HCT116 (cell line): Measurements from ENCODE around the gene DDX53. TPM values are rescaled to one million over a fixed set of nuclear protein-coding genes. Genes with fewer than 3 reads are reported as not detected.

Experiments used
- ATAC-seq: fragments of 200-7000 bp; cut with Tn5 transposase; 2 replicates; pipeline ENCODE4 v1.9.1; 2020; ENCODE audit warnings: mild to moderate bottlenecking, moderate library complexity
- BruUV-seq: library from RNA; stranded (reverse); fragments of 400-500 nt; replicated peaks from 2 replicates; lab custom pipeline; 2021; lab: Mats Ljungman, UMichigan
- CTCF ChIA-PET: fragments of 300-600 bp; sonication (Branson Sonifier 250); formaldehyde crosslinking; loops from one replicate; lab custom pipeline; 2021; ENCODE audit warnings: antibody characterized with exemption; lab: Charles Lee
- POLR2A ChIA-PET: fragments of 300-600, 350-600 bp; sonication (Branson Sonifier 250); formaldehyde crosslinking; loops from one replicate; lab custom pipeline; 2021; ENCODE audit warnings: antibody characterized with exemption; lab: Charles Lee
- RAD21 ChIA-PET, 2 experiments: fragments of 300-600 bp; sonication (Branson Sonifier 250); formaldehyde crosslinking; loops; one replicate each; lab custom pipeline; 2023; ENCODE audit warnings: low total read pairs in 2 of 2; ENCODE audit not compliant: uncharacterized antibody in 2 of 2, unreplicated experiment in 2 of 2, low non-redundant PET in 1 of 2; lab: Charles Lee
- DNase-seq: peaks from one replicate; pipeline ENCODE4 v3.0.0-alpha.2; 2010; ENCODE audit warnings: low read depth, low spot score
- H2AFZ ChIP-seq: fragments of 200-600 bp; shearing (Covaris generic), sonication (generic); 2 replicates; pipeline ENCODE4 v1.6.1; 2017; ENCODE audit warnings: low read depth, mixed run types, mixed read lengths, antibody characterized with exemption, low read length; ENCODE audit not compliant: poor library complexity, severe bottlenecking
- H3K27ac ChIP-seq: 2 replicates; pipeline ENCODE4 v1.5.1; 2012; ENCODE audit warnings: low read depth, low read length
- H3K27me3 ChIP-seq: fragments of 200-600 bp; sonication (generic); 2 replicates; pipeline ENCODE4 v1.6.1; 2016; ENCODE audit warnings: mixed run types, low read length, mixed read lengths; ENCODE audit not compliant: insufficient read depth
- H3K36me3 ChIP-seq, 2 experiments: fragments of 200-500 bp in 1 of 2; fragments of 200-600 bp in 1 of 2; sonication (Bioruptor generic) in 1 of 2; sonication (generic) in 1 of 2; 2 replicates each; pipeline versions ENCODE4 v1.5.1 to v1.6.1; 2014 to 2016; ENCODE audit warnings: low read length in 2 of 2, inconsistent platforms in 1 of 2, mixed read lengths in 1 of 2, mixed run types in 1 of 2; ENCODE audit not compliant: insufficient read depth in 2 of 2, control insufficient read depth in 1 of 2
- H3K4me1 ChIP-seq, 2 experiments: fragments of 200-600 bp in 1 of 2; sonication (generic) in 1 of 2; 2 replicates each; pipeline versions ENCODE4 v1.5.1 to v1.6.1; 2012 to 2017; ENCODE audit warnings: low read length in 2 of 2, inconsistent platforms in 1 of 2, mild to moderate bottlenecking in 1 of 2, mixed read lengths in 1 of 2, mixed run types in 1 of 2, moderate library complexity in 1 of 2; ENCODE audit not compliant: insufficient read depth in 2 of 2, control insufficient read depth in 1 of 2
- H3K4me2 ChIP-seq: fragments of 200-600 bp; sonication (generic); 2 replicates; pipeline ENCODE4 v1.6.1; 2017; ENCODE audit warnings: mixed run types, low read length, mixed read lengths
- H3K4me3 ChIP-seq, 2 experiments: fragments of 200-600 bp in 1 of 2; sonication (generic) in 1 of 2; replicated peaks in 1 of 2; 2 replicates each; pipeline ENCODE4 v1.5.1; 2011 to 2016; ENCODE audit warnings: low read length in 2 of 2, control low read depth in 1 of 2, low read depth in 1 of 2, mild to moderate bottlenecking in 1 of 2, mixed read lengths in 1 of 2, mixed run types in 1 of 2
- H3K79me2 ChIP-seq: fragments of 200-600 bp; sonication (generic); 2 replicates; pipeline ENCODE4 v1.6.1; 2017; ENCODE audit warnings: mild to moderate bottlenecking, mixed run types, low read length, moderate library complexity, mixed read lengths; ENCODE audit not compliant: insufficient read depth
- H3K9ac ChIP-seq: fragments of 200-600 bp; sonication (generic); 2 replicates; pipeline ENCODE4 v1.6.1; 2016; ENCODE audit warnings: low read length, mixed read lengths
- H3K9me2 ChIP-seq: fragments of 200-600 bp; sonication (generic), shearing (Covaris generic); 2 replicates; pipeline ENCODE4 v1.6.1; 2017; ENCODE audit warnings: mixed run types, mild to moderate bottlenecking, moderate library complexity; ENCODE audit not compliant: insufficient read depth
- H3K9me3 ChIP-seq, 2 experiments: fragments of 200-500 bp in 1 of 2; fragments of 200-600 bp in 1 of 2; sonication (Bioruptor generic) in 1 of 2; sonication (generic) in 1 of 2; 2 replicates each; pipeline ENCODE4 v1.6.1; 2014 to 2017; ENCODE audit warnings: low read length in 2 of 2, mixed read lengths in 2 of 2, inconsistent platforms in 1 of 2, low read depth in 1 of 2, mild to moderate bottlenecking in 1 of 2, mixed run types in 1 of 2, moderate library complexity in 1 of 2; ENCODE audit not compliant: control insufficient read depth in 1 of 2, insufficient read depth in 1 of 2
- H4K20me1 ChIP-seq: fragments of 200-600 bp; sonication (generic), shearing (Covaris generic); 2 replicates; pipeline ENCODE4 v1.6.1; 2017; ENCODE audit warnings: mixed run types, mild to moderate bottlenecking, moderate library complexity; ENCODE audit not compliant: insufficient read depth
- CEBPB ChIP-seq: IDR thresholded peaks from 2 replicates; pipeline ENCODE4 v1.6.1; 2012; ENCODE audit warnings: low read depth
- ELF1 ChIP-seq: IDR thresholded peaks from 2 replicates; pipeline ENCODE4 v1.6.1; 2012; ENCODE audit warnings: low read depth, borderline replicate concordance
- POLR2A ChIP-seq: IDR thresholded peaks from 2 replicates; pipeline ENCODE4 v1.7.0; 2011; ENCODE audit warnings: borderline replicate concordance; ENCODE audit not compliant: insufficient read depth, insufficient read length; ENCODE audit errors: extremely low read depth
- POLR2AphosphoS5 ChIP-seq: IDR thresholded peaks from 2 replicates; pipeline ENCODE4 v1.6.1; 2011; ENCODE audit warnings: mild to moderate bottlenecking, low read depth, low read length, moderate library complexity
- RAD21 ChIP-seq: IDR thresholded peaks from 2 replicates; pipeline ENCODE4 v1.6.1; 2012; ENCODE audit warnings: low read depth, mild to moderate bottlenecking
- REST ChIP-seq: IDR thresholded peaks from 2 replicates; pipeline ENCODE4 v1.6.1; 2012; ENCODE audit warnings: low read depth
- ZBTB33 ChIP-seq: IDR thresholded peaks from 2 replicates; pipeline ENCODE4 v1.6.1; 2011; ENCODE audit warnings: mild to moderate bottlenecking, low read length, moderate library complexity; ENCODE audit not compliant: insufficient replicate concordance; ENCODE audit errors: extremely low read depth
- intact Hi-C: fragments of 100-400 bp; cut with micrococcal nuclease; formaldehyde crosslinking; loops from 2 replicates; pipeline ENCODE4 v1.10.0; 2022
- total RNA-seq: library from RNA; stranded (reverse); gene quantifications from one replicate; pipeline ENCODE4 v1.2.1, GENCODE V29; 2021; ENCODE audit not compliant: unreplicated experiment

Gene DDX53
- total RNA-seq, 1 experiment from 2014 or later: not detected

GRCh38 chrX:22970861-22971260 is 28.9 kb upstream of the DDX53 start:
- POLR2A ChIA-PET: no interaction called here
- Histone ChIP-seq H3K9ac (no peak overlapping the region), H3K4me3 (no peak overlapping the region), H3K9me2 (no peaks in the 10 kb centered on the region), H3K4me1 (no peaks in the 10 kb centered on the region), H3K9me3 (no peaks in the 10 kb centered on the region), H3K27me3 (no peaks in the 10 kb centered on the region), H3K36me3 (no peaks in the 10 kb centered on the region), H3K79me2 (no peaks in the 10 kb centered on the region), H4K20me1 (no peaks in the 10 kb centered on the region), H3K4me2 (no peak overlapping the region), H2AFZ (no peak overlapping the region), H3K27ac (no peak overlapping the region)
- RAD21 ChIA-PET: no interaction called here
- BruUV-seq: no TSS peak
- no peak for ATAC-seq
- DNase-seq: no peak
- TF ChIP-seq RAD21 (no peak), REST (no peak), ELF1 (no peak), POLR2AphosphoS5 (no peak), CEBPB (no peak), POLR2A (no peak), ZBTB33 (no peak)
- CTCF ChIA-PET: no interaction called here
- intact Hi-C loops: no loop called here
